ENCODE data around the gene FXYD6. TPM values are rescaled to one million over a fixed set of nuclear protein-coding genes. Genes with fewer than 3 reads are reported as not detected.

Gene FXYD6
- total RNA-seq, 1 experiment from 2014 or later: 12.2 TPM

DNA sequence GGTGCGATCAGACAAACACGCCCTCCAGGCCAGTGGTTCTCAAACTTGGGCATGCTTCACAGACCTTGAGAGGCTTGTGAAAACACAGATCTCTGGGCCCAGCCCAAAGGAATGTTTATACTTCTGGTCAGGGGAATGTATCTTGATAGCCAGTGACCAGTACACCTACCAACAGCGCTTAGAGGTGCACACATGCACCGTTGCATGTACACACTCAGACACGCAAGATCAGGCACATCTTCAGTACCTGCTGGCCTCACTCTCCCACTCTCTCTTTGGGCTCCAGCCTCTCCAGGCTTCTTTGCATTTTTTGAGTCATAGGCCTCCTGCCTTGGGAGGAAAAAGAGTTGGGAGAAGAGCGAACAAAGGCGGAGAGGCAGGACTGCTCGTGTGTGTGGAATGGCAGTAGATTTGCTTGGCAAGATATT is 11.7 kb upstream of the FXYD6 start:
- Histone ChIP-seq H3K4me1 (ENCODE audit: insufficient read depth, low read length, poor library complexity, severe bottlenecking) (no peaks in the 10 kb centered on the region), H3K36me3 (ENCODE audit: insufficient read depth, low read length, poor library complexity, severe bottlenecking) (no peaks in the 10 kb centered on the region), H3K9me3 (ENCODE audit: low read depth, low read length, poor library complexity, severe bottlenecking) (no peaks in the 10 kb centered on the region), H3K27me3 (replicated peaks; ENCODE audit: insufficient read depth, low read depth, low read length, poor library complexity) (no peaks in the 10 kb centered on the region), H3K4me3 (ENCODE audit: low read depth, low read length, poor library complexity, severe bottlenecking) (no peak overlapping the region), H3K27ac (ENCODE audit: low read depth, low read length, poor library complexity, severe bottlenecking) (no peak overlapping the region)
- ChIA-PET POLR2A (ENCODE audit: low non-redundant PET) (no interaction called here), CTCF (no interaction called here)
- DNase-seq (ENCODE audit: low spot score): no peak
- intact Hi-C loops (cut with micrococcal nuclease; ENCODE audit: unreplicated experiment): no loop called here
- TF ChIP-seq EZH2 (IDR thresholded peaks at IDR 0.05; ENCODE audit: borderline replicate concordance, low read depth, low read length, poor library complexity, severe bottlenecking): no peak
- TF ChIP-seq, protein P1, sequence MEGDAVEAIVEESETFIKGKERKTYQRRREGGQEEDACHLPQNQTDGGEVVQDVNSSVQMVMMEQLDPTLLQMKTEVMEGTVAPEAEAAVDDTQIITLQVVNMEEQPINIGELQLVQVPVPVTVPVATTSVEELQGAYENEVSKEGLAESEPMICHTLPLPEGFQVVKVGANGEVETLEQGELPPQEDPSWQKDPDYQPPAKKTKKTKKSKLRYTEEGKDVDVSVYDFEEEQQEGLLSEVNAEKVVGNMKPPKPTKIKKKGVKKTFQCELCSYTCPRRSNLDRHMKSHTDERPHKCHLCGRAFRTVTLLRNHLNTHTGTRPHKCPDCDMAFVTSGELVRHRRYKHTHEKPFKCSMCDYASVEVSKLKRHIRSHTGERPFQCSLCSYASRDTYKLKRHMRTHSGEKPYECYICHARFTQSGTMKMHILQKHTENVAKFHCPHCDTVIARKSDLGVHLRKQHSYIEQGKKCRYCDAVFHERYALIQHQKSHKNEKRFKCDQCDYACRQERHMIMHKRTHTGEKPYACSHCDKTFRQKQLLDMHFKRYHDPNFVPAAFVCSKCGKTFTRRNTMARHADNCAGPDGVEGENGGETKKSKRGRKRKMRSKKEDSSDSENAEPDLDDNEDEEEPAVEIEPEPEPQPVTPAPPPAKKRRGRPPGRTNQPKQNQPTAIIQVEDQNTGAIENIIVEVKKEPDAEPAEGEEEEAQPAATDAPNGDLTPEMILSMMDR (conservative IDR thresholded peaks at IDR 0.05; ENCODE audit: low read depth, low read length): no peak
- BruUV-seq (replicated peaks): no TSS peak

DNA sequence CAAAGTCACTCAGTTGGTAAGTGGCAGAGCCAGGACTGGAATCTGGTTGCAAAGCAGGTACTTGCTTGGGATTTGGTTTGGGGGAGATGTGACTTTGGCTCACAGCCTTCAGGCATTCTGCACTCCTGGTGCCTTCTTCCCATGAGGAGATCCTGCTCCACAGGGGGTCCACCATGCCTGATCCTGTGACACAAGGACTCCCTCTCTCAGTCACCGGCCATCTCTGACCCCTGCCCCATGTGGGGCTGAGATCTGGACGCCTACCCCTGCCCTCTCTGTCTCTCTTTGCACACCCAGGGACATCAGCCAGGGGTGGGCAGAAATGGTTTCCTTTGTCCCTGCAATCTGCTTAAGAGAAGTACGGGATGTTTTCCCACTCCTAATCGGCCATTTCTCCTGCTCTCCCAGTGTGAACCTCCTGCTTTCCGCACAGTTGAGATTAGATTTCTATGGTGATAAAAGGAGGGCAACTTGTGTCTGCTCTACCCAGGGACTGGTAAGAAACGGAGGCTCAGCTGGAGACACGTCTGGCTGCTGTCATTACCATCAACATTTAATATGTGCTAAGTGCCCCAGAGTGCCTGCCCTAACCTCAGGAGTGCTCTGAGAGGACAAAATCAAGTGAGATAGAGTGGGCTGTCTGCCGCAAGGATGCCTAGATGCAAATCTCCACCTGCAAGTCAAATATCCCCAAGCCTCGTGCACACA is 11.1 kb upstream of the FXYD6 start:
- no peak overlapping the region for H3K4me3 ChIP-seq (ENCODE audit: low read depth, low read length, poor library complexity, severe bottlenecking)
- ChIA-PET POLR2A (ENCODE audit: low non-redundant PET) (no interaction called here), CTCF (no interaction called here)
- no TSS peak for BruUV-seq (replicated peaks)
- intact Hi-C loops (cut with micrococcal nuclease; ENCODE audit: unreplicated experiment): no loop called here
- H3K36me3 ChIP-seq (ENCODE audit: insufficient read depth, low read length, poor library complexity, severe bottlenecking): no peaks in the 10 kb centered on the region
- H3K9me3 ChIP-seq (ENCODE audit: low read depth, low read length, poor library complexity, severe bottlenecking): no peaks in the 10 kb centered on the region
- no peak for TF ChIP-seq EZH2 (IDR thresholded peaks at IDR 0.05; ENCODE audit: borderline replicate concordance, low read depth, low read length, poor library complexity, severe bottlenecking)
- TF ChIP-seq, protein P1 (conservative IDR thresholded peaks at IDR 0.05; ENCODE audit: low read depth, low read length): no peak
- DNase-seq (ENCODE audit: low spot score): no peak
- H3K4me1 ChIP-seq (ENCODE audit: insufficient read depth, low read length, poor library complexity, severe bottlenecking): no peaks in the 10 kb centered on the region
- no peak overlapping the region for H3K27ac ChIP-seq (ENCODE audit: low read depth, low read length, poor library complexity, severe bottlenecking)
- H3K27me3 ChIP-seq (replicated peaks; ENCODE audit: insufficient read depth, low read depth, low read length, poor library complexity): no peaks in the 10 kb centered on the region

DNA sequence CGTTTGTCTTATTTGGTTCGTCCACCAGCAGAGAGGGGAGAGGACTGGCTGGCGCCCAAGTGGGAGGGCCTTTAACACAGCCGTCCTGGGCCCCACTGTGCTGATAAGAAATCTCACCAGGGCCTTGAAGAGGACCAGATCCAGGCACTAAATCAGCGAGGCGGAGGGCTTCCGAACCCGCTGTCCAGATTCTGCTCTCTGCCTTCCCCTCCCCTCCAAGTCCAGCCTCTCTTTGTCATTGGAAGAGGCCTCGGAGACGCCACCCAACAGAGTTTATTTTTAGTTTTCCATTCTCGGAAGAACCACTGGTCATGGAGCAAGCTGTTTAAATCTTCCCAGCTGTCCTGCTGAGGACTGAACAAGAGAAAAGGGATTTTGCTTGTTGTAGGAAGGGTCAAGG is 9.3 kb upstream of the FXYD6 start:
- CTCF ChIA-PET: no interaction called here
- no TSS peak for BruUV-seq (replicated peaks)
- no peak for TF ChIP-seq EZH2 (IDR thresholded peaks at IDR 0.05; ENCODE audit: borderline replicate concordance, low read depth, low read length, poor library complexity, severe bottlenecking)
- TF ChIP-seq, protein P1 (conservative IDR thresholded peaks at IDR 0.05; ENCODE audit: low read depth, low read length): no peak

More for the DNA sequence above, 9.3 kb upstream of the FXYD6 start:
- no peak overlapping the region for H3K27ac ChIP-seq (ENCODE audit: low read depth, low read length, poor library complexity, severe bottlenecking)
- H3K4me3 ChIP-seq (ENCODE audit: low read depth, low read length, poor library complexity, severe bottlenecking): no peak overlapping the region
- no peaks in the 10 kb centered on the region for H3K4me1 ChIP-seq (ENCODE audit: insufficient read depth, low read length, poor library complexity, severe bottlenecking)
- DNase-seq (ENCODE audit: low spot score): no peak
- peaks cover 3% of the 10 kb centered on the region for H3K27me3 ChIP-seq (replicated peaks; ENCODE audit: insufficient read depth, low read depth, low read length, poor library complexity)
- POLR2A ChIA-PET (ENCODE audit: low non-redundant PET): no interaction called here
- H3K9me3 ChIP-seq (ENCODE audit: low read depth, low read length, poor library complexity, severe bottlenecking): no peaks in the 10 kb centered on the region
- no peaks in the 10 kb centered on the region for H3K36me3 ChIP-seq (ENCODE audit: insufficient read depth, low read length, poor library complexity, severe bottlenecking)
- intact Hi-C loops (cut with micrococcal nuclease; ENCODE audit: unreplicated experiment): no loop called here

All from A673 (cell line).